Transverse colon (tissue), 4 donors: Measurements from ENCODE around the gene UBASH3B.

Experiments used
- CTCF ChIP-seq, 5 experiments: fragments of 200-600 bp in 3 of 5; fragments of 450-650 bp in 2 of 5; sonication (generic) in 3 of 5; IDR thresholded peaks; 1 replicate in 2 of 5; 2 replicates in 3 of 5; pipeline ENCODE4 v1.5.1; 2016 to 2017; ENCODE audit warnings: antibody characterized with exemption in 5 of 5, inconsistent platforms in 3 of 5, mild to moderate bottlenecking in 2 of 5, moderate library complexity in 1 of 5
- EP300 ChIP-seq: sonication (generic); formaldehyde crosslinking; IDR thresholded peaks from one replicate; pipeline ENCODE4 v1.6.1; 2017; ENCODE audit warnings: antibody characterized with exemption, low read depth
- POLR2A ChIP-seq: fragments of 450-650 bp; IDR thresholded peaks from one replicate; pipeline ENCODE4 v1.6.1; 2016; ENCODE audit warnings: antibody characterized with exemption, mild to moderate bottlenecking, moderate library complexity
- POLR2AphosphoS5 ChIP-seq, 3 donors: sonication (generic); formaldehyde crosslinking; IDR thresholded peaks; one replicate each; pipeline ENCODE4 v1.6.1; 2016; ENCODE audit warnings: antibody characterized with exemption in 3 of 3

GRCh38 chr11:122746050-122746478 is 90.5 kb downstream of the UBASH3B start:
- TF ChIP-seq CTCF (IDR thresholded peaks at IDR 0.05): no peak
- TF ChIP-seq POLR2A: no peak
- TF ChIP-seq EP300: no peak
- TF ChIP-seq POLR2AphosphoS5 (IDR thresholded peaks at IDR 0.05): no peak
